Activated CD4-positive, CD25-positive, alpha-beta regulatory T cell treated with anti-CD3 and anti-CD28 coated beads, Interleukin-2, amount 50 U/mL, for 24 hours (primary cell): ENCODE measurements around the gene SPATA46.

Source experiments
- ATAC-seq, 2 donors: fragments of 150-1000 bp; cut with Tn5 transposase; one replicate each; pipeline ENCODE4 v1.10.0; 2021; ENCODE audit warnings: mild to moderate bottlenecking in 1 of 2, moderate library complexity in 1 of 2

The SPATA46 gene

GRCh38 chr1:162390396-162391185 is 13.9 kb upstream of the SPATA46 start:
- no peak for ATAC-seq

GRCh38 chr1:162389971-162390370 is 13.3 kb upstream of the SPATA46 start:
- ATAC-seq = no peak

GRCh38 chr1:162389021-162389818 is 12.6 kb upstream of the SPATA46 start:
- ATAC-seq = no peak

GRCh38 chr1:162388615-162389014 is 12.0 kb upstream of the SPATA46 start:
- no peak for ATAC-seq

- ATAC-seq = no peak
These were observed 11.5 kb upstream of the SPATA46 start for GRCh38 chr1:162388083-162388594.

GRCh38 chr1:162387226-162388082 is 10.8 kb upstream of the SPATA46 start:
- no peak for ATAC-seq

- no peak for ATAC-seq
These were observed 9.9 kb upstream of the SPATA46 start for GRCh38 chr1:162386292-162387225.

GRCh38 chr1:162385702-162386101 is 9.0 kb upstream of the SPATA46 start:
- no peak for ATAC-seq

- ATAC-seq = no peak
These were observed 8.6 kb upstream of the SPATA46 start for GRCh38 chr1:162385280-162385623.

- ATAC-seq = no peak
These were observed 8.1 kb upstream of the SPATA46 start for GRCh38 chr1:162384601-162385279.

GRCh38 chr1:162384116-162384515 is 7.5 kb upstream of the SPATA46 start:
- no peak for ATAC-seq

- no peak for ATAC-seq
These were observed 6.9 kb upstream of the SPATA46 start for GRCh38 chr1:162383516-162383915.

GRCh38 chr1:162383091-162383490 is 6.4 kb upstream of the SPATA46 start:
- ATAC-seq = no peak

GRCh38 chr1:162381941-162382750 is 5.5 kb upstream of the SPATA46 start:
- ATAC-seq = no peak

GRCh38 chr1:162381383-162381782 is 4.7 kb upstream of the SPATA46 start, which contains the start of gene C1orf226:
Gene C1orf226, plus strand, starts transcription at chr1:162381728. Its CDS starts 174 bp downstream, at chr1:162381902.
- no peak for ATAC-seq

- ATAC-seq = no peak
These were observed 3.6 kb upstream of the SPATA46 start for GRCh38 chr1:162380061-162380846.

- no peak for ATAC-seq
These were observed 1.2 kb downstream of the SPATA46 start for GRCh38 chr1:162375463-162375862.

GRCh38 chr1:162374406-162374805 is 2.2 kb downstream of the SPATA46 start:
- no peak for ATAC-seq

- ATAC-seq = no peak
These were observed 3.0 kb downstream of the SPATA46 start for GRCh38 chr1:162373541-162374260.
